LNCaP clone FGC (cell line): ENCODE data around the gene DSCAM.
A peak's percentile ranks its signal among the peaks of the same experiment; 100 is the strongest.

Experiments
- DNase-seq: peaks from one replicate; pipeline ENCODE4 v3.0.0-alpha.2; 2011; ENCODE audit warnings: low read depth
- H3K4me3 ChIP-seq: 2 replicates; pipeline ENCODE4 v1.5.1; 2011; ENCODE audit warnings: mild to moderate bottlenecking, low read depth, low read length, control low read depth
- TF ChIP-seq, protein P1 (sequence below): IDR thresholded peaks from 2 replicates; pipeline ENCODE4 v1.5.1; 2012; ENCODE audit warnings: mild to moderate bottlenecking; ENCODE audit not compliant: control insufficient read depth, insufficient read depth; ENCODE audit errors: extremely low read depth

Gene DSCAM

DNA sequence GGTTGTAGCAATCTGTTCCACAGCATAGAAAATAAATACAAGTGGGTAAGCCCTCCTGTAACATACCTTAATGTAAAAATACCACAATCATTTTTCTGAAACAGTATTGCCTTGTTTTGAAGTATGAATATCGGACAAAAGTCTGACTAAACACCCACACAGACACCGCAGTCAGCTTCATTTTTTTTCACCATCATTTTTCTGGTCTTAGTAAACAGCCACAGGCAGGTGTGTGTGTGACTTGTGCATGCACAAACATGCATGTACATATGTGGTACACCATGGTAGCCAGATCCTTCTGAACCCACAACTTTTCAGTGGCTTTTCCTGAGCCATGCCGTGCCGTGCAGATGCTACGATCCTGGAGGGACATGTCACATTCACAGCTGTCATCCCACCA lies 718.1 kb downstream of the DSCAM start:
- TF ChIP-seq, protein P1, sequence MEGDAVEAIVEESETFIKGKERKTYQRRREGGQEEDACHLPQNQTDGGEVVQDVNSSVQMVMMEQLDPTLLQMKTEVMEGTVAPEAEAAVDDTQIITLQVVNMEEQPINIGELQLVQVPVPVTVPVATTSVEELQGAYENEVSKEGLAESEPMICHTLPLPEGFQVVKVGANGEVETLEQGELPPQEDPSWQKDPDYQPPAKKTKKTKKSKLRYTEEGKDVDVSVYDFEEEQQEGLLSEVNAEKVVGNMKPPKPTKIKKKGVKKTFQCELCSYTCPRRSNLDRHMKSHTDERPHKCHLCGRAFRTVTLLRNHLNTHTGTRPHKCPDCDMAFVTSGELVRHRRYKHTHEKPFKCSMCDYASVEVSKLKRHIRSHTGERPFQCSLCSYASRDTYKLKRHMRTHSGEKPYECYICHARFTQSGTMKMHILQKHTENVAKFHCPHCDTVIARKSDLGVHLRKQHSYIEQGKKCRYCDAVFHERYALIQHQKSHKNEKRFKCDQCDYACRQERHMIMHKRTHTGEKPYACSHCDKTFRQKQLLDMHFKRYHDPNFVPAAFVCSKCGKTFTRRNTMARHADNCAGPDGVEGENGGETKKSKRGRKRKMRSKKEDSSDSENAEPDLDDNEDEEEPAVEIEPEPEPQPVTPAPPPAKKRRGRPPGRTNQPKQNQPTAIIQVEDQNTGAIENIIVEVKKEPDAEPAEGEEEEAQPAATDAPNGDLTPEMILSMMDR, result no peak

DNA sequence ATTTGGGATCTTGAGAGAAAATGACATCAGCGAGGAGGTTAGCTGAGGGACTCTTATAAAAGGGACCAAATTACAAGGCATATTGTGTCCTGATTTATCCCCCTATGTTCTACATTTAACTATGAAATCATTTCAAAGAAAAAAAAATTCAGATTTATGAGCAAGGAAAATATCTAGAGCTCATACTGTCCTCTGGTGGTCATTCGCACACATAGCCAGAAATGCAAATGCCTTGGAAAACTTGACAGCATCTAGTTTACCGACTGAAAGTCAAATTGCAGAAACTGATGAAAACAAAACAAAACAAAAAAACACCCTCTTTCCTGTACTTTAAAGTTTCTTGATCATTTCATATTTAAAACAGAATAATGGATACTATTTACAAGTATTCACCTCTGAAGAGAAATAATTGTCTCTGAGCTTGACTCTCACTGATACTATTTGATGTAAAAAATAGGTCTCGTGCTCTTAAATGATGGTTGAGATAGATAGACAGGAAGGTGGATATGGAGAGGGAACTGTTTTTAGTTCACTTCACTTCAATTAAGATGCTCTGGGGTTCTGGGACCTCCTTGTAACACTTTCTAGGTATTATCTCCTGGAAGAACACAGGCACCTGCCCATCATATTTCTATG lies 725.9 kb downstream of the DSCAM start:
- DNase-seq, result no peak
- no peak overlapping the region for H3K4me3 ChIP-seq
- TF ChIP-seq, protein P1, result peak; percentile 87

More for the DNA sequence above, 718.1 kb downstream of the DSCAM start:
- no peak overlapping the region for H3K4me3 ChIP-seq
- DNase-seq, result no peak

DNA sequence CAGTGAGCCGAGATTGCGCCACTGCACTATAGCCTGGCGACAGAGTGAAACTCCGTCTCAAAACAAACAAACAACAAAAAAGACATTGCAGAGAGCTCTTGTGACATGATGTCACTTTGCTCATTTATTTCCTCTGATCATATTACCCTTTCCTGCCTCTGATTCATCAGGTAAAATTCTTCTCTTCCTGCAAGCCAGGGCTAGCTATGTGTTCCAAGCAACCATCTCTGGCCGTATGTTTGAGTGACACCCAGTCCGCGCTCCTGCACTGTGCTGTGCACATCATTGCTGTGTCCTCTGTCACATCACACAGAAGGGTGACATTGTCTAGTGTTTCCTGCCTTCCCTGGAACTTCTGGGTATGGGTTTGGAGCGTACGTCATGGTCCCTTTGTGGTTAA lies 728.4 kb downstream of the DSCAM start:
- TF ChIP-seq, protein P1, result no peak
- no peak overlapping the region for H3K4me3 ChIP-seq
- DNase-seq, result no peak

DNA sequence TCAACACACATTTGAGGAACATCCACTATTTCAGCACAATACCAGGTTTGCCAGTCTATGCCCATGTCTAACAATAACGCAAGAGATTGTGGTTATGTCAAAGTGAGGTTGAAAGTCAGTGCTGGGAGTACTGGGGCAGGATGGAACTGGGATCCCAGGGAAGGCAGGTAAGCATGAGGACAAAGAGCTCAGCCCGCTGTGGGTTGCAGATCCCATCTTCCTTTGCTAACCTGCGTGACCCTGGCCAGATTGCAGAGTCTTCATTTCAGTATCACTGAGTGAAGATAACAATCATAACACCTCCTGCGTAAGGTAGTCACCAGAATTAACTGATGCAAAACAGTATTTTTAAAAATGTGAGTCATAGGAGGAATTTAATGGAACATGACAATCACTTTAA lies 729.7 kb downstream of the DSCAM start:
- no peak for DNase-seq
- H3K4me3 ChIP-seq, result no peak overlapping the region
- TF ChIP-seq, protein P1, result no peak

DNA sequence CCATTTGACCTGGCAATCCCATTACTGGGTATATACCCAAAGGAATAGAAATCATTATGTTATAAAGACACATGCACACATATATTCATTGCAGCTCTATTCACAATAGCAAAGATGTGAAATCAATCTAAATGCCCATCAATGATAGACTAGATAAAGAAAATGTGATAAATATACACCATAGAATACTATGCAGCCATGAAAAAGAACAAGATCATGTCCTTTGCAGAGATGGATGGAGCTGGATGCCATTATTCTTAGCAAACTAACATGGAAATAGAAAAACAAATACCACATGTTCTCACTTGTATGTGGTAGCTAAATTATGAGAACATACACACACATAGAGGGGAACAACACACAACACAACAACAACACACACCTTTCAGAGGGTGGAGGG lies 731.2 kb downstream of the DSCAM start:
- H3K4me3 ChIP-seq, result no peak overlapping the region
- DNase-seq, result no peak
- TF ChIP-seq, protein P1, result no peak

DNA sequence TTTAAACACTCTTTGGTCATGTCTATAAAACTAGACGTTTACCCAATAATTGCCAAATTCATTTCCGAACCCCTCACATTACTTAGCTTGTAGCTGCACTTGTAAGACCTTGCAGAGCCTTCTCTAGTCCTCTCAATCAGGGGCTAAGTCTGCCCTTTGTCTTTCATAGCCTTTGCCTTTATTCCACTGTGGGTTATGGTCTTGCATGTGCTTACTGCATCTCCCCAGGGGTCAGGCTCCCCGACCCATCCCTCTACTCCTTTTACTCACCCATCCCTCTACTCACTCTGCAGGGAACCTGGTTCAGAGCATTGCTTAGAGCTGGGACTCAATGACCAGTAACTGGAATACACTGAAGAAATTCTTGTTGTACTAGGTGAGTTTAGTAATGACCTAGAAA lies 744.3 kb downstream of the DSCAM start:
- DNase-seq, result no peak
- TF ChIP-seq, protein P1, result no peak

DNA sequence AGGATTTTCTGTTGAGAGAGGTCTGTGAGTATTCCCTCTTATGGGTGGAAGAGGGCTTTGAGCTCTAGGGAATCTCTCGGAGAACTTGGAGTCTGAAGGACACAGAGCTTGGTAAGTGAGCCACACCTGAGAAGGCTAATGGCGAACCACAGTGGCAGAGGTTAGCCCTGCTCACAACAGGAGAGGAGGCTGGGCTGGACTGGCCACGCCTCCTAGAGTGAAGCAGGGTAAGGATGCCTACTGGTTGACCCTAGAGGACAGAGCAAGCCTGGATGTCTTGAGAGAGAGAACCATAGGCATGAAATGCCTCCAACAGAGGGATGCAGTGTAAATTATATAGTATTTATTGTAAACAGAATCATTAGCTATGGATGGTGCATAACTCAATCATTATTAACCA lies 747.1 kb downstream of the DSCAM start:
- H3K4me3 ChIP-seq, result no peak overlapping the region
- TF ChIP-seq, protein P1, result no peak
- no peak for DNase-seq

More for the DNA sequence above, 744.3 kb downstream of the DSCAM start:
- no peak overlapping the region for H3K4me3 ChIP-seq
